GM19351 (cell line): Measurements from ENCODE around the gene GLP2R.

ENCODE experiments used
- ATAC-seq: cut with Tn5 transposase; IDR thresholded peaks from one replicate; pipeline ENCODE4 v1.9.1; 2021; ENCODE audit warnings: mild to moderate bottlenecking, moderate library complexity; ENCODE audit not compliant: unreplicated experiment

GLP2R gene

DNA sequence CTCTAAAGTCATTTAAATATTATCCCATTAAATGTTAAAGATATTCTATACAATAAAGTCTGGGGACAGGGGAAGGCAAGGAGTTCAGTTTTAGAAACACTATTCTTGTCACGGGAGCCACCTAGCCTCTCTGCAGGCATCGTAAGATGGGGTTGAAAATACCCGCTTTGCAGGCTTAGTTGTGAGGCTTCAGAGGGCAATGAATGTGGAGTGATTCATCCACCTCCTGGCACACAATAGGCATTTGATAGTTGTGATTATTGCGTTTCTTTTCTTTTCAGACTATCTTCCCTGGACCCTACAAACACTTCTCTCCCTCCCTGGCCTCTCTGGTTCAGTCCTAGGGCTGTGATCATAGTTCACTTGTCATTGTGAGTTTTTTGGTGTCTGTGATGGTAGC is 19.6 kb downstream of the GLP2R start:
- ATAC-seq: no peak

DNA sequence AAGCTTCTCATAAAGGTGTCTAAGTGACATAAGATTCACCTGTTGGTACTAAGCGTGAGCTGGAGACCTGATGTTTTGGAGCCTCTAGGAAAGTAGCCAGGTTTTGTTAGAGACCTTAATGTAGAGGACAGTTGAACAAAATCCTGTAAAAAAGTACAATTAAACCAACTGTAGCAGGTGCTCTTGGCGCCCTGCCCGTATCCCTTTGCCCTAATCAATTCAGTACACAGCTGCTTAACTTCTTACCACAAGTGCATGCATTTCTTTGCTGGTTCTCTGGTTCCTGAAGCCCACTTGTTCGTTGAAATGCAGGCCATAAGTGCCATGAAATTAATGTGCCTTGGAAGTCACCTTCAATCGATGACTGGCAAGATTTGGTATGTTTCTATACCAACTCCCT is 24.4 kb downstream of the GLP2R start:
- ATAC-seq: no peak

DNA sequence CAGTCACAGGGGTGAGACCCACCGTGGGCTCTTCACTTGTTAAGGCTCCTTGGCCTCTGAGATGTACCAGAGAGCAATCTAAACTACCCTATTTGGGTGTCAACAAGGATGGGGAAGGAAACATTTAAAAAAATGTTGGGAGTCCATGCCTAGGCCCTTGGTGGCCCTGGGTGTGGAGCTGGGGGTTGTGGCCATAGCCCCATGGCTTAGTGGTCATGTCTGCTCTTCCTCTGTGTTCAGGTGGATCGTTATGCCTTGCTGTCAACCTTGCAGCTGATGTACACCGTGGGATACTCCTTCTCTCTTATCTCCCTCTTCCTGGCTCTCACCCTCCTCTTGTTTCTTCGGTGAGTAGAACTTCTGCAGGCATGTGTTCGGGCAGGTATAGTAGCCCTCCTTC is 28.5 kb downstream of the GLP2R start:
- no peak for ATAC-seq

DNA sequence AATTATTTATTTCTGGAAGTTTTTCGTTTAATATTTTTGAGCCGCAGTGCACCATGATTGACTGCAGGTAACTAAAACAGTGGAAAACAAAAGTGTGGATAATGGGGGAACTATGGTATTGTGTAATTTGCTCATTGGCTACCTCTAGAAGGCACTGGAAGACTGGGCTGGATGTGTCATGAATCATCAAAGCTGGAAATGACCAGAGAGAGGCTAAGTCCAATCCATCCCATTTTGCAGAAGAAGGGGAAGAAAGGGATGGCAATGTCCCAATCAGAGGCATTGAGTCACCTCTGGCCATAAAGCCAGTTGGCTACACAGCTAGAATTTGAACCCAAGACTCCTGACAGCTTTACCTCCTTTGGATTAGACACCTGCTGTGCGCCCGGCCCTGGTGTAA is 29.3 kb downstream of the GLP2R start:
- no peak for ATAC-seq

DNA sequence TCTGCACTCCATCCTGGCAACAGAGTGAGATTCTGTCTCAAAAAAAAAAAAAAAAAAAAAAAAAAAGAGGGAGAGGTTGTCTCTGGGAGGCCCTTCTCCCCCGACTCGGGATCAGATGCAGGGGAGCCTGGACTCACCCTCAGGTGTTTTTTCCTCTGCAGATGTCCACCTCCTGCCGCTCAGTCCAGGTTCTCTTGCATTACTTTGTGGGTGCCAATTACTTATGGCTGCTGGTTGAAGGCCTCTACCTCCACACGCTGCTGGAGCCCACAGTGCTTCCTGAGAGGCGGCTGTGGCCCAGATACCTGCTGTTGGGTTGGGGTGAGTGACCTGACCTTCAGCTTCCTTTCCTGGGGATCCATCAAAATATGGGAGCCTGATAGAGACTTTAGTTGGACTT is 34.1 kb downstream of the GLP2R start:
- ATAC-seq: no peak

DNA sequence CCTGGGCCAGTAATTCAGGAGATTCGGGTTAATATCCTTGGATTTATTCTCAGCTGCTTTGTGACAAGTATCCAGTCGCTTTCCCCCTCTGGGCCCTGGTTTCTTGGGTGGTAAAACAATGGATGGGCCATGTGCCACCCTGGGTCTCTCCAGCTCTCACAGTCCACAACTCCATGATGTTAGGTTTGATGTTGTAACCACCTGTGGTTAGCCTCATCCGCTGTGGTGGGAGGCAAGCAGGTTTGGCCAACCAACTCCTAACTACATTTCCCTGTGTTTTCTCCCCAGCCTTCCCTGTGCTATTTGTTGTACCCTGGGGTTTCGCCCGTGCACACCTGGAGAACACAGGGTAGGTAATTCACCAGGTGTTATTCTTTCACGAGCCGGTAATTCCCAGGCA is 35.1 kb downstream of the GLP2R start:
- no peak for ATAC-seq

DNA sequence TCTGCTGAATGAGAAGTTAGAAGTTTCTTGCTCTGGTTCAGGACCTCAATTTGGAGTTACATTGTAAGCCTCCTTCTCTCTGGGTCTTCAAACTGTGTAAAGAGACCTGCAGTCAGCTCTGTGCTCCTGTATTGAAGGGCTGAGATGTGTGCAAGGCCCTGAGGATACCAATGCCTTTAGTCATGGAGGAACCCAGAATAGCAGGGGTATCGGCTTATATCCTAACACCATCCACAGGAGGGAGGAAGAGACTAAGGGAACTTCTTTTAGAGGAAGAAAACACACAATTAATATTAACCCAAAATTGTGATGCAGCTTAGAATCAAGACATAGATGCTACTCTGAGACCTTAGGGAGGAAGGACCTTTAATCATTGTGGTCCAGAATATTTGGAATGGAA is 36.5 kb downstream of the GLP2R start:
- no peak for ATAC-seq

DNA sequence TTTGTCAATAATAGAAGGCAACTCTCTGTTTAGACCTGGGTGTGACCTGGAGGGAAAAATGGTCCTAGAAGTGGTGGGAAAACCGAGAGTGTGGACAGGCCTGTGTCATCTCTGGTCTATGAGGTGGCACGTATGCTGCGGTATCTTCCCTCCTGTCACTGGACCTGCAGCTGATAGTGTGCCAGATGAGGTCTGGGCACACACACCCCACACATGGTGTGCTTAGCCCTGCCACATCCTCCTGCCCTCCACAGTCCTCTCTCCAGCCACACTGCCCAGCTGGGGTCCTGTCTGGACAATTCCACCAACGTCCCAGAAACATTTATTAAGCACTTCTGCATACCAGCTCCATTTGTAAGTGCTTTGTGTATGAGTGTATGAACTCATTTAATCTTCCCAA is 37.2 kb downstream of the GLP2R start:
- no peak for ATAC-seq

DNA sequence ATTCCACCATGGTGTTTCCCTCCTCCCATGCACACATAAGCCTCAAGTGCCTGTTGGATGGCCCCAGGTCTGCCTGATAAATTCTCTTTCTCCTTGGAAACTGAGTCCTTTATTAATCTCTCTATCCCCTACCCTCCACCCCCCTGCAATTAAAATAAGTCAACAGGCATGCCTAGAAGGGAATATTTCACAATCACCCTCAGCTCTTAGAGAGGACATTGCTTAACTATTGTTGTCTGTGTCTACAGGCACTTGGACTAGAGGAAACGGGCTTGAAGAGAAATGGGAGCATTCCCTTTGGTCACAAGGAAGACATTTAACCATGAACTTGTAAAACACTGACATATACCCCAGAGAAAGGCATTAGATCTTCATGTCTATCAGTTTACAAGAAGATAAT is 39.9 kb downstream of the GLP2R start:
- no peak for ATAC-seq

DNA sequence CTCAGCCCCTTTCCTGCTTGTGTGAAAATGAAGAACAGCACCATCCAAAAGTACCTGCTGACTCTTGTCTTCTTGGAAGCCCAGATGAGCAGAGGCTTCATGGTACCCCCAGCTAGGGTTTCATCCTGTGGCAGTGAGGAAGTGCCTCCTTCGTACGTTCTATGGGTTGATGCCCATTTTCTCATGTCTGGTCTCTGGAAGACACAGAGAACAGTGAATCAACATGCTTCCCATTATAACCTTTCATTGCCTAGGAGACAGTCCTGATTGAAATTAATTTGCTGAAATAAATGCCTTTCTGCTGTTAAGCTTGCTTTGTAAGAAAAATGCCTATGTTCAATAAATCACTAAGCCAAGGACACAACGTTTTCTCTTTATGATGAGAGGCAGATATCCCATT is 42.8 kb downstream of the GLP2R start:
- no peak for ATAC-seq

DNA sequence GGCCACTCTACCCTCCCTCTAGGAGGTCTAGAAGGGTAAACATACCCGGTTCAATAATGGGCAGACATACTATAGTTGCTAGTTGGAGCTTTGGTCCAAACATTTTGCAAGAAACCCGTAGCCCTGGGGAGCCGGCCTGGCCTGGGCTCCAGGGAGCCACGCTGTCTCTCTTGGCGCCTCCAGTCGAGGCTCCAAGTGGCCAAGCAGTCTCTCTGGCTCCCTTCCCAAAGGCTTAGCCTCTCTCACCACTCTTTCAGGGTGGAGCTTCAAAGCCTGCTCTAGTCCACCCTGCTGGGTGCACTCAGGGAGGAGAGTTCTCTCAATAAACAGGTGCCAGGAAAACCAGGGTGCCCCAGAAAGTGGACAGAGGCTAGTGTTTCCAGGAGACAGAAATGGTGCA is 47.1 kb downstream of the GLP2R start:
- no peak for ATAC-seq

DNA sequence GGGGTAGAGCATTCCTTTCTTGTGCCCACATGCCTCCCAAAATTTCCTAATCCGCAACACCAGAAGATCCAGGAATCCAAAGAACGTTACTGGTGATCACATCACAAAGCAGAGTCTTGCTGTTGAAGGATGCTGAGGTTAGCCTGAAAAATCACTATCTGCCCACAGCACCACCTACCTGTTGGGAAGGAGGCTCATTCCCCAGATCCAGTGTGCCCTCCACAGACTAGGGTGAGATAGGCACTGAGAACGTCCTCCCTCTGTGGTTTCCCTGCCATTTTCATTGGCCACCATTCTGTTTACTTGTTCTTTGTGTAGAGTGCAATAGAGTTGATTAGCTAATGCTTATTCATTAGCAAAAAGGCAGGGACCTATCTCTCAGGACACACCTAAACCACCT is 49.0 kb downstream of the GLP2R start:
- no peak for ATAC-seq

DNA sequence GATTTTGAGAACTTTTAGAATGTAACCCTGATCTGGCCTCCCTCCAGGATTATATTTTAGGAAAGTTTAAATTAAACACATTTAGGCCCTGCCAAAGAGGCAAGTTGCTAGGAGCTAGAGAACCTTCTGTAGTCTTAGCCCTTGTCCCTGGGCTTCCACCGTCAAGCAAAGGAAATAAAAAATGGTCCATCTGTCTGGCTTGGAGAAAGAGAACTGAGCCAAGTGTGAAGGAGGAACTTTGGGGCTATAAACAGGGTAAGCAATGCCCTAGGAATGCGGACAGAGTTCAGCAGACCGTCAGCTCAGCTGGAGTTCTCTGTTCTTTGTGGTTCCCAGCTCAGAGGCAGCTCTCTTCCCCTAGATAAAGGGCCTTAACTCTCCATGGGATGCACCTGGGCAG is 49.7 kb downstream of the GLP2R start:
- ATAC-seq: no peak

DNA sequence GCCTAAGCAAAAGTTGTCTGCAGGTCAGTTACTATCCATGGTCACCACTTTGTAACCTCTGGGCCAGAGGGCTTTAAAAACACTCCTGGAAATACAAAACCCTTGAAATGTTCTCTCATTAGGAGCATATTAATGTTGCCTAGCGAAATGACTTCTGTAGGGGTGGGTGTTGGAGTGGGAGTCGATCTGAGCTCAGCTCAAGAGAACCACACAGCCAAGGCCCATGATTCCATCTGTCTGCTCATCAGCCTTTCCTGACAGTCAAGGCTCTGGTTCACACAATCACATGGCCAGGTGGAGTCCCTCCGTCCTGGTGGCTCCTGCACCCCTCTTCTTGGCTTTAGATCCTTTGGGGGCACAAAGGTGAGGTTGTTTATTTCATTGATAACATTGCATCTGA is 52.6 kb downstream of the GLP2R start:
- no peak for ATAC-seq

DNA sequence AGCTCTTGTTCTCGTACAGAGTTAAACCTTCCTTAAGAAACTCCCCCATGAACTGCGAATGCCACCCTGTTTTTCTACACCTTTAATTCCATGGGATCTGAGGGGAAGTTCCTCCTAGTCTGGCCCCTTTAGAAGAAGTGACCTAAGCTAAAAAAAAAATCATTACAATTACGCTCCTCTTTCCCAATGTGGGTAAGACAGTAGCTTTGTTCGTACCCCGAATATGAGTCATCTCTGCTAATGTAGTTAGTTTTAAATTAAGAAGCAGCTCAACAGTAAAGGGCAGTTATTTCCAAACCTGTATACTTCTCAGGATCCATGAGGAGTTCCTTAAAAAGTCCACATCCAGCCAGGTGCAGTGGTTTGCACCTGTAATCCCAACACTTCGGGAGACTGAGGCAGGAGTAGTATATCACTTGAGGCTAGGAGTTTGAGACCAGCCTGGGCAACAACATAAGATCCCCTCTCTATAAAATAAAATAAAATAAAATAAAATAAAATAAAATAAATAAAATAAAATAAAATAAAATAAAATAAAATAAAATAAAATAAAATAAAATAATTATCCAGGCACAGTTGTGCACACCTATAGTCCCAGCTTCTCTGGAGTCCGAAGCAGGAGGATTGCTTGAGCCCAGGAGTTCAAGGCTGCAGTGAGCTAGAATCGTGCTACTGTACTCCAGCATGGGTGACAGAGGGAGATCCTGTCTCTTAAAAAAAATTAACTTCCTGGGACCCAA is 53.2 kb downstream of the GLP2R start:
- ATAC-seq: no peak

DNA sequence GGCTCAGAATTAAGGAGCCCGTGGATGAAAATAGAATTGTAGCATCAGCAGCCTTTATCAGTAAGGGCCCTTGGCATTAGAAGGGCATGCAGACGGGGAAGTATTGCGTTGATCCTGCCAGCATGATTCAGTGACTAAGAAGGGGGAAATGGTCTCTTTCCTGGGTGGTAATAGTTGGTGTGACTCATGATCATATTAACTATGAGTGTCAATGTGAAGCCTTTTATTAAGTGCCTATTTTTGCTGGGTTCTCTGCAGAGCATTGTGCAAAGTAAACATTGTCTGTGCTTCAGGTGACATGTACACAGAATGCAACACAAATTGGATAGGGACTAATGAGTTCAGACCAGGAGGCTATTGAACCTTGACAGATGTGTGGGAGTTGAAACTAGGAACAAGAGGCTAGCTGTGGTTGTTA is 54.9 kb downstream of the GLP2R start:
- ATAC-seq: peak; percentile 66

DNA sequence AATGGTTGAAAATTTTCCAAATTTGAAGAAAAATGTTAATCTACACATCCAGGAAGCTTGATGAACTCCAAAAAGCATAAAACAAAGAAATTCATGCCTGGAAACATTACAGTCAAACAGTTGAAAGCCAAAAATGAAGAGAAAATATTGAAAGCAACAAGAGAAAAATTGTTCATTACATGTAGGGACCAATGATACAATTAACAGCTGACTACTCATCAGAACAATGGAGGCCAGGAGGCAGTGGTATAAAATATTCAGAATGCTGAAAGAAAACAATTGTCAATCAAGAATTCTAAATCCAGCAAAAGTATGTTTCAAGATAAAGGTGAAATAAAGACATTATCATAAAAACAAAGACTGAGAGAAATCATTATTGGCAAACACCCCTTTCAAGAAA is 57.7 kb downstream of the GLP2R start:
- ATAC-seq: no peak

DNA sequence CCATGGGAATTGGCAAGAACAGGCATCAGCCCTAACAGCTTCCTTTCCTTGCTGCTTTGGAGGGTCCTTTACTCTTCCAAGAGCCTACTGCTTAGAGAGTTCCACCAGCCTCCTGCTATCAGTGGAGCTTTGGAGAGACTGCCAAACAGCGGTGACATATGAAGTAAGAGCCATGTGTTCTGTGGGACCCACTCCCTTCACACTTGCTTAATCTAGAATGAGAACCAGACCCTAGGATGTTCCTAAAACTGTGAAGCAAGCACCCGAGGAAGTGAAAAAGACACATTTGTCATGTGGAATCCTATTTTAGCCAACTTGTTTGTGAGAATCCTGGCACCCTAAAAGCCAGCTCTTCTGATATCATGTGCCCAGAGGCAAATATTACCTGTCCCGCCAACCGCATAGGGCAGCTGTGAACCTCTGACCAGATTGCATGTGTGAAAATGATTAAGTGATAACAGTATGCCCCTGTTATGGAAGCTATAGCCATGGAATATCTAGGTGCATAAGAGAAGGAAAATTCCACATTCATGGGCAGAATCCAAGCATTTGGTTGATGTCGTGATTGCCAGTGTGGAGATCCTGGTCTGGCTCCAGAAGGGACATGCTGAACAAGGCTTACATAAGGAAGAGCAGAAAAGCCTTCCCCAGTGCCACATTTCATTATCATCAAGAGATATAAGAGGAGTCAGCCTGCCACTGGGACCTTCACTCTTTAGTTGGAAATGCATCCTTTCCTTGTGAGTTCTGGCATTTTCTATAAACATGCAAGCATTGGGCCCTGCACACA is 60.6 kb downstream of the GLP2R start:
- ATAC-seq: no peak

DNA sequence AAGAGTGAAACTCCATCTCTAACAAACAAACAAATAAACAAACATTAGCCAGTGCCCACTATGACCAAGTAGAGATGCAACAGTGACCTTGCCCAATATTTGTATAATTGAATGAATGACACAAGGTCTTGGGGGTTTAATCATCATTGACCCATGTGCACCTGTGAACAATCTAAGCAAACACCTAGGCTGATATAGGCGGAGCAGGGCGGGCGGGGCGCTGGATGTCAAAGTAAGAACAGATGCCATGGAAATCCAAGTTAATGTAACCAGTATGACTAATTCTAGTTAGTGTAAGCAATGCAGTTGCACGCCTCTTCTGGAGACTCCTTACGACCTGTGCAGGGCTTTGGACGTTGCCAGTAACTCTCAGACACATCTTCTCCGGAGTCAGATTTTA is 61.8 kb downstream of the GLP2R start:
- ATAC-seq: no peak

DNA sequence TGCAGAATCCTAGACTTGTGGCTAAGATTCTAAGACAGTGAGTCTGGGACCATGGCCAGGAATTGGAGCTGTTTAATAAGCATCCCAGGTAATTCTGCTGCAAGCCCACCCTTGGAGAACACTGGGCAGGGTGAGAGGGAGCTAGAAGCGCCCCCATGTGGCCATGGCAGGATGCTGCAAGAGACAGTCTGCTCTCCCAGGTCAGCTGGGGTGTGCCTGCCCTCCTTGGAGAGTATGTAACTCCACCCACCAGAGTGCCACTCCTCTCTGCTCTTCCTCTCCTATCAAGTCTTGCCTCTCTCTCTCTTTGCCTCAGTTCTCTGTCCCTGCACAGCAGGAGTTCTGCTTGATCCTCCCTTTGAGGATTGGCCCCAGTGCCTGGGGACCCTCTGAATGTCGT is 64.4 kb downstream of the GLP2R start:
- peak; percentile 43 for ATAC-seq

DNA sequence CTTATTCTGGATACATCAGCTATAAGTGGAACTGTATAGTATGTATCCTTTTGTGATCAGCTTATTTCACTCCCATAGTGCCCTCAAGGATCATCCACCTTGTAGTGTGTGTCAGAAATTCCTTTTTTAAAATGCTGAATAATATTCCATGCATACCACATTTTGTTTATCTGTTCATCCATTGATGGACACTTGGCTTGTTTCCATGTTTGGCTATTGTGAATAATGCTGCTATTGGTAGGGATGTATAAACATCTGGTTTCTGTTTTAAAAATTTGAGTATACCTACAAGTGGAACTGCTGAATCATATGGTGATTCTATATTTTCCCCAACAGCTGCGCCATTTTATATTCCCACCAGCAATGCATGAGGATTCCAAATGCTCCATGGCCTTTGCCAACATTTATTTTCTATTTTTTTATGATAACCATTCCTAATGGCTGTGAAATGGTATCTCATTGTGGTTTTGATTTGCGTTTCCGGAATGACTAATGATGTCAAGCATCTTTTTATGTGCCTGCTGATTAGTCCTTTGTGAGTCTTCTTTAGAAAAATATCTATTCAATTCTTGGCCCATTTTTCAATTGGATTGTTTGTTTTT is 67.8 kb downstream of the GLP2R start:
- no peak for ATAC-seq

DNA sequence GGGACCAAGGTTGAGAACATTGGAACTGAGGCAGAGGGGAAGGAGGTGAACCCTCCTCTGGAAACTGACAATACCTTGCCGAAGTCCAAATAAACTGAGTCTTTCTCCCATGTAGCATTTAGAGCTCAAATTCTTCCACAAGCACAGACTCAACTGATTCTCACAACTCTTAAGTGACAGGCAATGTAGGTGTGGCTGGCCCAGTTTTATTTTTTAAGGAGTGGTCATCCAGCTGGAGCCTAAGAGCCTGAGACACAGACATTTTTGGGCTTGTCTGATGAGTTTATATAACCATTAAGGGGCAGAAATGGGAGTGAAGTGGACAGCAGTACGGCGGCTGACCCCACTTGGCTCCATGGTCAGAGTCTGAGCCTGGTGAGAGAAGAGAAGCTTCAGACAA is 68.5 kb downstream of the GLP2R start:
- no peak for ATAC-seq
